Natural killer cell (primary cell): ENCODE measurements around the gene NR3C2. TPM values are rescaled to one million over a fixed set of nuclear protein-coding genes. Genes with fewer than 3 reads are reported as not detected.

ENCODE experiments used
- ATAC-seq, 3 donors: fragments of 150-1000 bp in 2 of 3; fragments of 200-7000 bp in 1 of 3; cut with Tn5 transposase; 1 replicate in 1 of 3; 2 replicates in 2 of 3; pipeline ENCODE4 v1.10.0; 2021; ENCODE audit warnings: mild to moderate bottlenecking in 2 of 3, moderate library complexity in 2 of 3
- DNase-seq, 2 donors: peaks; one replicate each; pipeline versions ENCODE4 v3.0.0 to v3.0.0-alpha.2; 2013 to 2021; ENCODE audit warnings: mixed read lengths in 1 of 2
- H3K27ac ChIP-seq: one replicate; pipeline ENCODE4 v1.5.1; 2013; ENCODE audit warnings: mild to moderate bottlenecking, low read length
- H3K27me3 ChIP-seq: one replicate; pipeline ENCODE4 v1.6.1; 2013; ENCODE audit warnings: low read length; ENCODE audit not compliant: control insufficient read depth, insufficient read depth
- H3K36me3 ChIP-seq: one replicate; pipeline ENCODE4 v1.6.1; 2013; ENCODE audit warnings: low read length; ENCODE audit not compliant: control insufficient read depth, insufficient read depth
- H3K4me1 ChIP-seq: one replicate; pipeline ENCODE4 v1.6.1; 2013; ENCODE audit warnings: low read length; ENCODE audit not compliant: control insufficient read depth, insufficient read depth
- H3K4me3 ChIP-seq: one replicate; pipeline ENCODE4 v1.5.1; 2013; ENCODE audit warnings: low read length
- H3K9me3 ChIP-seq: one replicate; pipeline ENCODE4 v1.6.1; 2013; ENCODE audit warnings: low read length; ENCODE audit not compliant: control insufficient read depth, insufficient read depth
- H3K27ac Mint-ChIP-seq, 2 donors: one replicate each; pipeline ENCODE4 v1.8.0; 2022; ENCODE audit warnings: mild to moderate bottlenecking in 2 of 2, mixed read lengths in 2 of 2, moderate library complexity in 1 of 2
- H3K27me3 Mint-ChIP-seq, 2 donors: one replicate each; pipeline ENCODE4 v1.8.0; 2022; ENCODE audit warnings: low read depth in 2 of 2, mixed read lengths in 2 of 2
- H3K36me3 Mint-ChIP-seq: one replicate; pipeline ENCODE4 v1.8.0; 2022; ENCODE audit warnings: mixed read lengths
- H3K4me1 Mint-ChIP-seq, 2 donors: one replicate each; pipeline ENCODE4 v1.8.0; 2022; ENCODE audit warnings: mixed read lengths in 2 of 2
- H3K4me3 Mint-ChIP-seq: one replicate; pipeline ENCODE4 v1.8.0; 2022; ENCODE audit warnings: mild to moderate bottlenecking, moderate library complexity, mixed read lengths
- H3K9me3 Mint-ChIP-seq, 2 donors: one replicate each; pipeline ENCODE4 v1.8.0; 2022; ENCODE audit warnings: mixed read lengths in 2 of 2
- CTCF ChIP-seq: fragments of 200-600 bp; IDR thresholded peaks from one replicate; pipeline ENCODE4 v1.8.0; 2022; ENCODE audit warnings: antibody characterized with exemption
- WGBS: methylation state at CpG from one replicate; pipeline ENCODE4 v1.1.7; 2013; ENCODE audit warnings: missing lambda C conversion rate; ENCODE audit not compliant: insufficient coverage; 5-methylcytosine and 5-hydroxymethylcytosine counted together
- intact Hi-C: fragments of 100-400 bp; cut with micrococcal nuclease; formaldehyde crosslinking; loops from one replicate; pipeline ENCODE4 v1.14.2; 2022
- total RNA-seq, 4 donors: library from RNA; stranded (reverse); fragments of 120-200 nt in 1 of 4; gene quantifications; one replicate each; pipeline versions ENCODE4 v1.2.3 to v1.2.4, GENCODE V29; 2013 to 2022

NR3C2 gene
- total RNA-seq, 3 donors from 2014 or later (not counting 1 experiment from before 2014, with no cell fraction given), result 4.2 to 8.6 (median 6.3) TPM

GRCh38 chr4:148295642-148296041 lies 146.6 kb downstream of the NR3C2 start:
- Histone ChIP-seq H3K36me3 (no peaks in the 10 kb centered on the region), H3K4me3 (no peak overlapping the region), H3K9me3 (peaks cover 1% of the 10 kb centered on the region), H3K4me1 (no peaks in the 10 kb centered on the region), H3K27ac (no peak overlapping the region), H3K27me3 (no peaks in the 10 kb centered on the region)
- H3K27ac Mint-ChIP-seq, result no peak overlapping the region
- H3K4me3 Mint-ChIP-seq, result no peak overlapping the region
- no peak for TF ChIP-seq CTCF
- ATAC-seq (no peak), DNase-seq (no peak)
- no peaks in the 10 kb centered on the region for H3K9me3 Mint-ChIP-seq
- no peaks in the 10 kb centered on the region for H3K27me3 Mint-ChIP-seq
- H3K36me3 Mint-ChIP-seq, result no peaks in the 10 kb centered on the region
- intact Hi-C loops, result no loop called here
- H3K4me1 Mint-ChIP-seq, result no peaks in the 10 kb centered on the region
- 85% methylated on average over 1 of the region's 1 CpG for WGBS

- ATAC-seq, result no peak
- Histone ChIP-seq H3K27me3 (no peaks in the 10 kb centered on the region), H3K36me3 (no peaks in the 10 kb centered on the region), H3K4me1 (no peaks in the 10 kb centered on the region), H3K27ac (no peak overlapping the region), H3K4me3 (no peak overlapping the region), H3K9me3 (no peaks in the 10 kb centered on the region)
- 87% methylated on average over 1 of the region's 1 CpG for WGBS
- Mint-ChIP-seq H3K4me1 (no peaks in the 10 kb centered on the region), H3K27ac (no peak overlapping the region), H3K9me3 (no peaks in the 10 kb centered on the region), H3K36me3 (no peaks in the 10 kb centered on the region), H3K4me3 (no peak overlapping the region), H3K27me3 (no peaks in the 10 kb centered on the region)
- intact Hi-C loops, result no loop called here
- no peak for DNase-seq
- TF ChIP-seq CTCF, result no peak
Measured at GRCh38 chr4:148293571-148293970, 148.6 kb downstream of the NR3C2 start.

GRCh38 chr4:148292686-148293085 lies 149.5 kb downstream of the NR3C2 start:
- 88% methylated on average over 1 of the region's 1 CpG for WGBS
- no peaks in the 10 kb centered on the region for H3K27me3 ChIP-seq
- no peak overlapping the region for H3K4me3 Mint-ChIP-seq
- H3K9me3 Mint-ChIP-seq, result no peaks in the 10 kb centered on the region
- no peak overlapping the region for H3K27ac ChIP-seq
- no peaks in the 10 kb centered on the region for H3K27me3 Mint-ChIP-seq
- no peaks in the 10 kb centered on the region for H3K9me3 ChIP-seq
- H3K36me3 ChIP-seq, result no peaks in the 10 kb centered on the region
- ATAC-seq (no peak), DNase-seq (no peak)
- TF ChIP-seq CTCF, result no peak
- H3K4me1 Mint-ChIP-seq, result no peaks in the 10 kb centered on the region
- H3K36me3 Mint-ChIP-seq, result no peaks in the 10 kb centered on the region
- no peaks in the 10 kb centered on the region for H3K4me1 ChIP-seq
- H3K4me3 ChIP-seq, result no peak overlapping the region
- no peak overlapping the region for H3K27ac Mint-ChIP-seq
- intact Hi-C loops, result no loop called here

- Histone ChIP-seq H3K4me1 (no peaks in the 10 kb centered on the region), H3K27me3 (no peaks in the 10 kb centered on the region), H3K36me3 (no peaks in the 10 kb centered on the region), H3K4me3 (no peak overlapping the region), H3K9me3 (no peaks in the 10 kb centered on the region), H3K27ac (no peak overlapping the region)
- no peaks in the 10 kb centered on the region for H3K4me1 Mint-ChIP-seq
- H3K27me3 Mint-ChIP-seq, result no peaks in the 10 kb centered on the region
- H3K4me3 Mint-ChIP-seq, result no peak overlapping the region
- H3K36me3 Mint-ChIP-seq, result no peaks in the 10 kb centered on the region
- no peak overlapping the region for H3K27ac Mint-ChIP-seq
- TF ChIP-seq CTCF, result no peak
- no peak for DNase-seq
- 89% methylated on average over 4 of the region's 4 CpGs for WGBS
- intact Hi-C loops, result no loop called here
- no peaks in the 10 kb centered on the region for H3K9me3 Mint-ChIP-seq
- no peak for ATAC-seq
Measured at GRCh38 chr4:148289740-148290139, 152.5 kb downstream of the NR3C2 start.
